22Rv1 (cell line): Measurements from ENCODE around the gene SKAP2.

ENCODE experiments used
- H3K27ac ChIP-seq: fragments of 450-650 bp; 2 replicates; pipeline ENCODE4 v1.5.1; 2017
- CTCF ChIP-seq: fragments of 450-650 bp; IDR thresholded peaks from 2 replicates; pipeline ENCODE4 v1.5.1; 2017; ENCODE audit warnings: mild to moderate bottlenecking
- ZFX ChIP-seq: fragments of 450-650 bp; IDR thresholded peaks from 2 replicates; pipeline ENCODE4 v1.6.1; 2017; ENCODE audit warnings: antibody characterized with exemption, borderline replicate concordance

SKAP2 gene, protein sequence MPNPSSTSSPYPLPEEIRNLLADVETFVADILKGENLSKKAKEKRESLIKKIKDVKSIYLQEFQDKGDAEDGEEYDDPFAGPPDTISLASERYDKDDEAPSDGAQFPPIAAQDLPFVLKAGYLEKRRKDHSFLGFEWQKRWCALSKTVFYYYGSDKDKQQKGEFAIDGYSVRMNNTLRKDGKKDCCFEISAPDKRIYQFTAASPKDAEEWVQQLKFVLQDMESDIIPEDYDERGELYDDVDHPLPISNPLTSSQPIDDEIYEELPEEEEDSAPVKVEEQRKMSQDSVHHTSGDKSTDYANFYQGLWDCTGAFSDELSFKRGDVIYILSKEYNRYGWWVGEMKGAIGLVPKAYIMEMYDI

DNA sequence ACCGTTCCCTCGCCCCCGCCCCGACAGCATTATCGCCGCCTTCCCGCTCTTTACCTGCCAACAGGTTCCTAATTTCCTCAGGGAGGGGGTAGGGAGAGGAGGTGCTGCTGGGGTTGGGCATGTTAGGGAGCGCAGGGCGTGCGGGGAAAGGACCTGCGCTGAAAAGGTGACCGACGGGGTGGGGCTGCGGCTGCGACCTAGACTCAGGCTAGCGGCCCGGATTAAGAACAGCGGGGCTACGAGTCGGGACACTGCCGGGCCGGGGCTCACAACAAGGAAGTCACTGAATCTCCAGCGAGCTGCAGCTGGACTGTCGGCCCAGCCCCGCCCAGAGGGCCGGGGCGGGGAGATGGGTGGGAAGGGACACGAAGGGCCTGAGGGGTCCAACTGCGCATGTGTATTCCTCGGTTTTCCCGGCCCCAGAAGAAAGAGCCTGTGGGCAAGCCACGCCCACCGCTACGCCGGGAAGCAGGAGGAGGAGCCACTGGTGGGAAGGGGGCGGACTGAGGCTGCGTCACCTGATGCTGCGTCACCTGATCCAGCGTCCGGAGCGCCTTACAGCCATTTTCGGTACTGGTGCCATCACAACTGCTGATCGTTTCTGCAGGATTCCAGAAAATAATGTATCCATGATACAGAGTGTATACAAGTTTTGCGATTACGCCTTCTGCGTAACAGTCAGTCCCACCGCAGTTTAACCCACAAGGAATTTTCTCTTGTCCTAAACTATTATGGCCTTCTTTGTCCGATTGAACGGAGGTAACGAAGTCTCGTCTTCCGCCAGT, at the start of gene SKAP2:
Gene SKAP2, minus strand, starts transcription at position 282 of the 785 bp plus-strand sequence. Its CDS starts 161 bp downstream, at position 121.
- TF ChIP-seq ZFX (no peak), CTCF (no peak)
- peak within 1 kb of the TSS; percentile 97 for H3K27ac ChIP-seq

DNA sequence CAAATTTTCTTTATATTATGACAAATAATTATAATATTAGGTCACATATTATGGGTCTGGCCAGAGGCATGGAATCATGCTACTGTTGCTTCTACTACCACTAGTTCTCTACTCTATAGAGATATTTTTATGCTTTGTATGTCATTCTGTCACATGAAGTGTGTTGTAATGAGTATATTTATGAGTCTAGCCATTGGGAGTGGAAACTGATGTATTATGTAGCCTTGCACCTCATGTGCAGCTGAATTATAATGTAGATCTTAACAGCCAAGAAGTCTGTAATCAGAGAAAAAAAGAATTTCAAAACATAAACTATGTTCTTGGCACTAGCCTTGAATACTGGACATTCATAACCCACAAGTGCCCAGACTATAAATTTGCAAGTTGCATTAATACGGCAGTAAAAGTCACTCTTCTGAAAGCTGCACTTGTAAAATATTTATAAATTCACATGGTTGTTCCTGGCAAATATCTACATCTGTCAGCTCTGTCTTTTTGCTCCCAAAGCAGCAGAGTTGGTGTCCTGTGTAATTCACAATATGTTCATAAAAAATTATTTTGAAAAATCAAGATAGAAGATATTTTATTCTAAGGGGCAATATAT, 48.6 kb upstream of the SKAP2 start:
- no peak overlapping the region for H3K27ac ChIP-seq
- no peak for TF ChIP-seq CTCF
- TF ChIP-seq ZFX: no peak

DNA sequence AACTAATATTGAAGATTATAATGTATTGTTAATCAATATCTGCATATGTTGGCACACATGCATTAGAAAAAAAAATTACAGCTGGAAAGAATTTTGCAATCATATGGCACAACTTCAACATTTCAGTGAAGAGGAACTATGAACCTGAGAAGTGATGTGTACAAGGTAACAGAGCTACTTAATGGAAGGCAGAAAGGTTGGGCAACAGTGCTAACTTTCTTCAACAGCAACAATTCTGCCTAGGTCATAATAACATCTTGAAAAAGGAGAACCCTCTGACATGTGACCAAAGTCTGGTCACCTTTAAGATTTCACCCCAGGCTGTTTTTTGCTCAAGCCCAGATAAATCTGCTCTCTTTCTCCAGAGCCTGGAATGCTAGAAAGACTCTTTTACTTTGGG, 47.9 kb upstream of the SKAP2 start:
- TF ChIP-seq CTCF: no peak
- no peak for TF ChIP-seq ZFX

GRCh38 chr7:26910221-26910620, 45.8 kb upstream of the SKAP2 start:
- TF ChIP-seq CTCF (no peak), ZFX (no peak)
- H3K27ac ChIP-seq: no peak overlapping the region

More for the DNA sequence above, 47.9 kb upstream of the SKAP2 start:
- no peak overlapping the region for H3K27ac ChIP-seq

DNA sequence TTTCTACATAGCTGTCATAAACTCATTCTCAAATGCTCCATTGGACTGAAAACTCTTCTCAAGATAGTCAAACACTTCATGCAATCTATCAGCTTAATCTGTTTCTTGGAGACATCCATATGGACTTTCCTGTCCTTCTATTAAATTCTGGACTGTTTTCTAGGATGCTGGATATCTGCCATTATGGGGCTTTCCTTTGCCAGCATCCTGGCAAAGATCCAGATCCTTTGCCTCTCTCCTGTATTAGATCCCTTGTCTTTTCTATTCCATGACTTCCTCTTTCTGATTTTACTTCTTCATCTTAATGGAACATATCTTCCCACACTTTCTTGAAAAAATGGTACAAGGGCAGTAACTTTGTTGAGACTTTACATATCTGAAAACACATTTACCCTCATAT, 35.9 kb upstream of the SKAP2 start:
- TF ChIP-seq CTCF (no peak), ZFX (no peak)

DNA sequence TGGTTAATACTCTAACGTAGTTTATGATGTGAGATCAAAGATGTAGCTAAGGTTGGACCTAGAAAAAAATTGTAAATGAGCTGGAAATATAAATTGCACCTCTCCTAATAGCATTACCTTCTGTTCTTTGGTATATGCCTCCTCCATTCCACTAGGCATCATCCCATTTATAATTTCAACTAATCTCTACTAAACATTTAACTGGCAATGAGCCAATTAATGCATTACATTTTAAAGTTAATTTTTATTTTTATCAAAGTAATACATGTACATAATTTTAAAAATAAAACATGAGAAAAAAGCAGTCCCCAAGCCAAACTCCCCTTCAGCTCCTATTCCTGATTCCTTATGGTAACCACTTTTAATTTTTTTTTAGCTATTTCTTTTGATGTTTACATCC, 35.1 kb upstream of the SKAP2 start:
- no peak overlapping the region for H3K27ac ChIP-seq
- no peak for TF ChIP-seq ZFX

More for the DNA sequence above, 35.9 kb upstream of the SKAP2 start:
- H3K27ac ChIP-seq: no peak overlapping the region

DNA sequence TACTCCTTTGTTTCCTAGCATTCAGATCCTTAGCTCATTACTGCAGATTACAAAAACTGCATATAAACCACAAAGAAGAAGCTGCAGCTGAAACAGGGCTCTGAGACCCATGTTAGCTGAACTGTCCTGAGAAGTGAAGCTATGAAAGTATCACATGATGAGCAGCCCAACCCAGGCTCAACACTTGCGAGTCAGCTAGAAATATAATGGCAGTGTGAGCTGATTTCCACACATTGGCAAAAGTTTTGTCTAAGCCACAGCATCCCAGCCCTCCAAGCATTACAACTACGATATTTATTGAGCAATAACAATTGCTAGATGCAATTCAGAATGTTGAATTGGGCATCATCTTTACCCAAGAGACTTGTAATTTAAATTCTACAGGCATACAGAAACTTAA, 34.5 kb upstream of the SKAP2 start:
- H3K27ac ChIP-seq: no peak overlapping the region
- TF ChIP-seq ZFX (no peak), CTCF (no peak)
